Stimulated activated CD8-positive, alpha-beta memory T cell treated with anti-CD3 and anti-CD28 coated beads, Interleukin-4, amount 100 ng/mL, for 1 hour (primary cell): ENCODE results near the gene PLPPR5.
"Not testable (repeated sequence)": the region's sequence is repeated elsewhere in the genome, so short reads cannot be mapped to it uniquely, and the experiment has no call there.

ENCODE experiments used
- DNase-seq, 2 donors: peaks; one replicate each; pipeline ENCODE4 v3.0.0-alpha.2; 2020; ENCODE audit warnings: low read depth in 2 of 2, low spot score in 1 of 2

Gene PLPPR5

GRCh38 chr1:98919211-98919610 is 85.5 kb downstream of the PLPPR5 start:
- DNase-seq: no peak

- no peak for DNase-seq
These were observed 90.1 kb downstream of the PLPPR5 start for GRCh38 chr1:98914547-98914946.

GRCh38 chr1:98910827-98911226 is 93.8 kb downstream of the PLPPR5 start:
- DNase-seq: no peak

- DNase-seq: no peak
These were observed 95.7 kb downstream of the PLPPR5 start for GRCh38 chr1:98908980-98909379.

GRCh38 chr1:98906809-98907208 is 97.9 kb downstream of the PLPPR5 start:
- DNase-seq: no peak

- no peak for DNase-seq
These were observed 98.3 kb downstream of the PLPPR5 start for GRCh38 chr1:98906361-98906760.

GRCh38 chr1:98904684-98905083 is 100.0 kb downstream of the PLPPR5 start:
- DNase-seq: no peak

- DNase-seq: no peak
These were observed 100.9 kb downstream of the PLPPR5 start for GRCh38 chr1:98903726-98904125.

- no peak for DNase-seq
These were observed 101.4 kb downstream of the PLPPR5 start for GRCh38 chr1:98903261-98903660.

GRCh38 chr1:98898940-98899339 is 105.7 kb downstream of the PLPPR5 start:
- no peak for DNase-seq

- no peak for DNase-seq
These were observed 107.2 kb downstream of the PLPPR5 start for GRCh38 chr1:98897479-98897878.

GRCh38 chr1:98896711-98897445 is 107.8 kb downstream of the PLPPR5 start:
- DNase-seq: no peak

- no peak for DNase-seq
These were observed 111.3 kb downstream of the PLPPR5 start for GRCh38 chr1:98893371-98893770.

- no peak for DNase-seq
These were observed 115.8 kb downstream of the PLPPR5 start for GRCh38 chr1:98888869-98889268.

- DNase-seq: no peak
These were observed 117.2 kb downstream of the PLPPR5 start for GRCh38 chr1:98887507-98887906.

- DNase-seq: no peak
These were observed 119.8 kb downstream of the PLPPR5 start for GRCh38 chr1:98884864-98885263.

- DNase-seq: no peak
These were observed 122.8 kb downstream of the PLPPR5 start for GRCh38 chr1:98881901-98882300.

- not testable (repeated sequence) for DNase-seq
These were observed 123.4 kb downstream of the PLPPR5 start for GRCh38 chr1:98881234-98881633.

- DNase-seq: no peak
These were observed 129.8 kb downstream of the PLPPR5 start for GRCh38 chr1:98874828-98875227.

- DNase-seq: peak in 1 of 2 donors; percentile 3
These were observed 133.4 kb downstream of the PLPPR5 start for GRCh38 chr1:98870959-98871903.

- DNase-seq: no peak
These were observed 138.9 kb downstream of the PLPPR5 start for GRCh38 chr1:98865796-98866195.

GRCh38 chr1:98860329-98860728 is 144.3 kb downstream of the PLPPR5 start:
- DNase-seq: no peak
